Fibroblast of gingiva (primary cell): ENCODE results near the gene BMPR1A.
"Not testable (repeated sequence)": the region's sequence is repeated elsewhere in the genome, so short reads cannot be mapped to it uniquely, and the experiment has no call there.

Experiments
- DNase-seq: peaks from one replicate; pipeline ENCODE4 v3.0.0-alpha.2; 2011; ENCODE audit warnings: low read depth

The BMPR1A gene

GRCh38 chr10:86888585-86889381, 132.4 kb downstream of the BMPR1A start:
- DNase-seq: peak; percentile 36

DNA sequence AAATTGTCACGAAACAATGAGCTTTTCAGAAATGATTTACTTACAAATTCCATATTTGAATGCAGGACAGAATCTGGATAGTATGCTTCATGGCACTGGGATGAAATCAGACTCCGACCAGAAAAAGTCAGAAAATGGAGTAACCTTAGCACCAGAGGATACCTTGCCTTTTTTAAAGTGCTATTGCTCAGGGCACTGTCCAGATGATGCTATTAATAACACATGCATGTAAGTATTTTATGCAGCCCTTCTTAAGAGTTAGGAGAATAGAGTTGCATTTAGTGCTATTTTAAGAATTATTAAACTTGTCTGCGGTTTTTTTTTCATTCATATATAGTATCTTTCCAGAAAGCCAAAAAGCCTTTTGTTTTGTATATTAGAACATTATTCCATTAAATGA, 133.6 kb downstream of the BMPR1A start:
- no peak for DNase-seq

DNA sequence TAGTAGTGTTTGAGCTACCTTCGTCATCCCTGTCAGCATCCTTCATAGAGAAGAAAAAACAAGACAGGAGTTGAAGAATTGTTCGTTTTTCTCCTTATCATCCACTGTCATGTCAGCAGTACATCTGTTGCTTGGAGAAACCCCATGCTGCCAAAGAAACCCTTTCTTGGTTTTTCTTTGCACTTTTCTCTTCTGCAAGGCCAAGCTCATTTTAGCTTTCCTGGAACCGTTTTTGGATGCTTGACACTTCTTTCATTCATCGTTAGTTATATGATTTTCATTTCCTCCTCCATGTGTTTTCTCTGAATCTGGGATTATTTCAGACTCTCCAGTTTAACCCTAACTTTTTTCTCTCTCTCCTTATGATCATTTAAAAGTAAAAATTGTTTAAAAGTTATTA, 142.1 kb downstream of the BMPR1A start:
- DNase-seq: no peak

GRCh38 chr10:86899132-86899531, 142.7 kb downstream of the BMPR1A start:
- no peak for DNase-seq

- DNase-seq: peak; percentile 51
Measured at GRCh38 chr10:86899670-86900276, 143.4 kb downstream of the BMPR1A start.

DNA sequence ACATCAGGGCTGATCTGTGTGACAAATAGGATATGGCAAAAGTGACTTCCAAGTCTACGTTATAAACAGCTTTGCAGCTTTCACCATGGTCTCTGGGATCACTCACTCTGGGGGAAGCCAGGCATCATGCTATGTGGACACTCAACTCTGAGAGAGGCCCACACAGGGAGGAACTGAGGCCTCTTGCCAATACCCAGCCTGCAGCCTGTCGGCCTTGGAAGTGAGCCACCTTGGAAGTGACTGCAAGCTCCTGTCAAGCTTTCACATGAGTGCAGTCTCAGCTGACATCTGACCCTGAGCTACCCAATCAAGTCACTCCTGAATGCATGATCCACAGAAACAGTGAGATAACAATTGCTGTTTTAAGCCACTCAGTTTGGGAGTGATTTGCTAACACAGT, 144.5 kb downstream of the BMPR1A start:
- peak; percentile 61 for DNase-seq

GRCh38 chr10:86904600-86904999, 148.2 kb downstream of the BMPR1A start:
- DNase-seq: no peak

- DNase-seq: no peak
Measured at GRCh38 chr10:86905429-86905828, 149.0 kb downstream of the BMPR1A start.

GRCh38 chr10:86914734-86915133, 158.3 kb downstream of the BMPR1A start:
- DNase-seq: peak; percentile 64

DNA sequence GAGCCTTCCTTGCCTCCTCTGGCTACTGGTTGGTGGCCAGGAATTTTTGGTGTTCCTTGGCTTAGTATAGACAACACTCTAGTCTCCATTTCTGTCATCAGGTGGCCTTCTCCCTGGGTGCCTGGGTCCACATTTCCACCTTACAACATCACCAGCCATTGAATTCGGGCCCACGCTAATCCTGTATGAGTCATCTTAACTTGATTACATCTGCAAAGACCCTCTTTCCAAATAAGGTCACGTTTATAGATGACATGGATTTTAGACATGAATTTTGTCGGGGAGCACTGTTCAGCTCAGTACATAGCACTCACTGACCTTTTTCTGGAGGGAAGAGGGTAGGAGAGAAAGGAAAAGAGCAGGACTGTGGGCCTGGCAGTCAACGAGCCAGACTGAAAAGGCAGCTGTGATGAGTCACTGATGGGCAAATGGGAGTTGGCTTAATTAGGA, 161.6 kb downstream of the BMPR1A start:
- DNase-seq: no peak

DNA sequence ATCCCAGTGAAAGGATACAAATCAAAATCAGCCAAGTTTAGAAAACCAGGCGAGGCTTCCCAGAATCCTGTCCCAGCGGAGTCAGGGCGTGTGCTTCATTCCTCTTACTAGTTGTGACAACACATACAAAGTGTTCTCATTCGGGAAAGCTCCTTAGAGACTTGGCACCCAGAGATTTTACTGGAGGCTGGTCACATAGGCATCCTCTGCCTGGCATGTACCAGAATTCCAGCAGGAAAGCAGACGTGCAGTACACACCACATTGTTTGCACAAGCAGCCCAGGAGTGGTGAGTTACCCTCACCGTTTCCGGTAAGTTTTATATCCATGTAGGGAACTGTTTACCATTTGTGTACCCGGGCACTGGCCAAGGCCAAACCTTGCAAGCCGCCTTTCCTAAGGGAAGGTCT, 166.1 kb downstream of the BMPR1A start:
- no peak for DNase-seq

DNA sequence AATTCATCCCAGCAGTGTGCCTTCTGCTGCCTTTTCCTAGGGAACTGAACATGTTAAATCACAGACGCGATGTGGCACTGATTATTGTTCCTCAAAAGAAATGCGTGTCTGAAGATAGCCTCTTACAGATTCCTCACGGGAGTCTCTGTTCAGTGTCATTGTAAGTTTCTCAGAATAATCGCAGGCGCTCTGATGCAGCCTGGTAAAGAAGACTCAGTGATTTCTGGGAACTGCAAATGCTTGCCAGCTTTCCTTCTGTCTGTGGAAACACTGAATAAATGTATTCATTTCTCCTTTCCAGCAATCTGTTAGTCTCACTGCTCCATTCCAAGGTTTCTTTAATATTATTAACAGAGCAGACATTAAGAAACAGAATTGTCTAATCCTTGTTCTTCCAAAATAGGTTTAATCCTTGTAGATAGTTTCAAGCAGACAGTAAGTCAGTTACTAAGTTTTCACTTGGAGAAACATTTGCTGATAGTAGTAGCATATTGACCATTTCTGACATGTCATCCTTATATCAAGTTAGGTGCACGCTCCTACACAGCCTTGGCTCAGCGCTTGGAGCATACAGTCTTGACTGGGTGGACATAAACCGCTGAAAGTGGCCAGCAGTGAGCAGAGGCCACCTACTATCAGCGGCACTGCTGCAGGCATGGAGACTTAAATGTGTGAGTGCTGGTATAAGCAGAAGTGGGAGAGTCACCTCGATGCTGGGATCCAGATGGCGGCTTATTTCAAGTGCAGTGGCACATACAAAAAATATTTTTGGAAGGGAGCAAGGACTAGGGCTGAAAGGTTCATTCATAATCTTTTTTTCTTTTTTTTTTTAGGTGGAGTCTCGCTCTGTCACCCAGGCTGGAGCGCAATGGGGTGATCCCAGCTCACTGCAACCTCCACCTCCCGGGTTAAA, 173.3 kb downstream of the BMPR1A start:
- DNase-seq: no peak

GRCh38 chr10:86931872-86932271, 175.5 kb downstream of the BMPR1A start:
- peak; percentile 92 for DNase-seq

DNA sequence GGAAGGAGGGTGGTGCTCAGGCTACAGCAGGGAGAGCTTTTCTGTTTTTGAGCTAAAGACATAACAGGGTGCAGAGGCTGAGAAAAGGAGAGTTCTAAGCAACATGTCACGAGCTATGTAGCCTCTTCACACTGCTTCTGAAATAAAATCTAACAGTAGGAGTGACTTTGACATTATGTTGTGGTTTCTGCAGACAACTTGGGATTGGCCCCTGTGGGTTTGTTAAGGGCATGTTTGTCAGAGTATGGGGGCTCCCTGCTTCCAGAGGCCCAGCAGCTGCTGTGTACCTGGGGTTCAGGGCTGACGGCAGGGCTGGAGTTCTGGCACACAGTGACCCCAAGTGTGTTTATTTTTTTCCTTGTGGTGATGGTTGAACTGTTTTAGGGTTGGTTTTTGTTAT, 176.3 kb downstream of the BMPR1A start:
- DNase-seq: no peak

DNA sequence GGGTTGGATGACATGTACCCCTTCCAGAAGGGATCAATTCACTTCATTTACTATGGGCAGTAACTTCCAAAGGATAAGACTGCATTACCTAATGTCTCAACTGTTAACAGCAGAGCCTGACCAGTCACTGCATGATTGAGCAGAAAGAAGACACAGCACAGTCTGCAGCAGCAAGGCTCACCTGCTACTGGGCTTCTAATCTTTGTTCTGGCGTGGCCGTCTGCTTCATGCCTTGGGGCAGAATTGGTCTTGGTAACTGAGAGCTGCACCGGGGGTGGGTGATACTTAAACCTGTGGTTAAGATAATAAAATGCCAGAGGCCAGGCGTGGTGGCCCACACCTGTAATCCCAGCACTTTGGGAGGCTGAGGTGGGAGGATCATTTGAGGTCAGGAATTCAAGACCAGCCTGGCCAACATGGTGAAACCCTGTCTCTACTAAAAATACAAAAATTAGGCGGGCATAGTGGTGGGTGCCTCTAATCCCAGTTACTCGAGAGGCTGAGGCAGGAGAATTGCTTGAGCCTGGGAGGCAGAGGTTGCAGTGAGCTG, 177.8 kb downstream of the BMPR1A start:
- not testable (repeated sequence) for DNase-seq

- no peak for DNase-seq
Measured at GRCh38 chr10:86936661-86937501, 180.5 kb downstream of the BMPR1A start.

GRCh38 chr10:86937502-86938154, 181.2 kb downstream of the BMPR1A start:
- DNase-seq: no peak

- no peak for DNase-seq
Measured at GRCh38 chr10:86938260-86938659, 181.8 kb downstream of the BMPR1A start.

GRCh38 chr10:86940076-86940475, 183.7 kb downstream of the BMPR1A start:
- DNase-seq: not testable (repeated sequence)

- DNase-seq: no peak
Measured at GRCh38 chr10:86940677-86941076, 184.3 kb downstream of the BMPR1A start.

DNA sequence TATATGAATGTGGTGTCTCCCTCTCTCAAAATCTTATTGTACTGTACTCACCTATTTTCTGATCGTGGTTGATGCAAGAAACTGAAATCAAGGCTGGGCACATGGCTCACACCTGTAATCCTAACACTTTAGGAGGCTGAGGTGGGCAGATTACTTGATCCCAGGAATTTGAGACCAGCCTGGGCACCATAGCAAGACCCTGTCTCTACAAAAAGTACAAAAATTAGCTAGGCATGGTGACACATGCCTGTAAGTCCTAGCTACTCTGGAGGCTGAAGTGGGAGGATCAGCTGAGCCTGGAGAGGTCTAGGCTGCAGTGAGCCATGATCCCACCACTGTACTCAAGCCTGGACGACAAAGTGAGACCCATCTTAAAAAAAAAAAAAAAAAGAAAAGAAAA, 185.0 kb downstream of the BMPR1A start:
- no peak for DNase-seq
